GM12865 (cell line): Measurements from ENCODE around the gene GYPE.
"Not testable (repeated sequence)": the region's sequence is repeated elsewhere in the genome, so short reads cannot be mapped to it uniquely, and the experiment has no call there.

ENCODE experiments used
- DNase-seq: peaks from one replicate; pipeline ENCODE4 v3.0.0; 2010; ENCODE audit warnings: low read depth
- H3K4me3 ChIP-seq: 2 replicates; pipeline ENCODE4 v1.5.1; 2011; ENCODE audit warnings: mild to moderate bottlenecking, low read depth, low read length, control low read depth
- CTCF ChIP-seq: IDR thresholded peaks from 2 replicates; pipeline ENCODE4 v1.5.1; 2011; ENCODE audit warnings: low read length, control low read depth, low read depth, inconsistent platforms; ENCODE audit not compliant: insufficient read depth; ENCODE audit errors: missing control alignments

The GYPE gene

GRCh38 chr4:143858456-143858855 is 46.9 kb downstream of the GYPE start:
- H3K4me3 ChIP-seq = no peak overlapping the region
- TF ChIP-seq CTCF = no peak
- no peak for DNase-seq

- not testable (repeated sequence) for DNase-seq, H3K4me3 ChIP-seq
These were observed 47.7 kb downstream of the GYPE start for GRCh38 chr4:143857391-143858336.

GRCh38 chr4:143856017-143856557 is 49.3 kb downstream of the GYPE start:
- DNase-seq, H3K4me3 ChIP-seq: not testable (repeated sequence)

- DNase-seq, H3K4me3 ChIP-seq: not testable (repeated sequence)
These were observed 50.7 kb downstream of the GYPE start for GRCh38 chr4:143854645-143855044.

- H3K4me3 ChIP-seq, DNase-seq: not testable (repeated sequence)
These were observed 56.1 kb downstream of the GYPE start for GRCh38 chr4:143849296-143849695.

- H3K4me3 ChIP-seq, DNase-seq: not testable (repeated sequence)
These were observed 61.9 kb downstream of the GYPE start for GRCh38 chr4:143843506-143843832.

- not testable (repeated sequence) for H3K4me3 ChIP-seq, DNase-seq
These were observed 62.5 kb downstream of the GYPE start for GRCh38 chr4:143842624-143843505.

GRCh38 chr4:143839413-143839812 is 65.9 kb downstream of the GYPE start:
- H3K4me3 ChIP-seq, DNase-seq: not testable (repeated sequence)

- not testable (repeated sequence) for DNase-seq, H3K4me3 ChIP-seq
These were observed 71.2 kb downstream of the GYPE start for GRCh38 chr4:143834196-143834595.

- DNase-seq, H3K4me3 ChIP-seq: not testable (repeated sequence)
These were observed 71.7 kb downstream of the GYPE start for GRCh38 chr4:143833676-143834075.

- not testable (repeated sequence) for DNase-seq, H3K4me3 ChIP-seq
These were observed 74.8 kb downstream of the GYPE start for GRCh38 chr4:143830576-143830975.

GRCh38 chr4:143829239-143829620 is 76.1 kb downstream of the GYPE start:
- not testable (repeated sequence) for H3K4me3 ChIP-seq, DNase-seq
